HEK293 (cell line): ENCODE measurements around the gene CHMP5.
A peak's percentile ranks its signal among the peaks of the same experiment; 100 is the strongest.

Experiments used
- AEBP2 ChIP-seq: fragments of 450-650 bp; formaldehyde crosslinking; IDR thresholded peaks from 2 replicates; pipeline ENCODE4 v1.5.1; 2016; ENCODE audit warnings: missing biosample characterization, missing genetic modification characterization, borderline replicate concordance
- GLIS2 ChIP-seq: fragments of 450-650 bp; formaldehyde crosslinking; IDR thresholded peaks from 2 replicates; pipeline ENCODE4 v1.5.1; 2016; ENCODE audit warnings: missing biosample characterization, missing genetic modification characterization
- HOXC10 ChIP-seq: sonication (generic); formaldehyde crosslinking; IDR thresholded peaks from 2 replicates; pipeline ENCODE4 v1.8.1; 2023; ENCODE audit warnings: mild to moderate bottlenecking, missing genetic modification reagents
- INSM2 ChIP-seq: fragments of 450-650 bp; formaldehyde crosslinking; IDR thresholded peaks from 2 replicates; pipeline ENCODE4 v1.5.1; 2016; ENCODE audit warnings: missing biosample characterization, missing genetic modification characterization
- PRDM1 ChIP-seq: fragments of 450-650 bp; formaldehyde crosslinking; IDR thresholded peaks from 2 replicates; pipeline ENCODE4; 2016; ENCODE audit warnings: missing biosample characterization, missing genetic modification characterization
- ZBTB49 ChIP-seq: fragments of 450-650 bp; formaldehyde crosslinking; IDR thresholded peaks from 2 replicates; pipeline ENCODE4 v1.5.1; 2016; ENCODE audit warnings: missing biosample characterization, missing genetic modification characterization, low read depth
- ZNF114 ChIP-seq: fragments of 450-650 bp; formaldehyde crosslinking; IDR thresholded peaks from 2 replicates; pipeline ENCODE4 v1.5.0; 2017; ENCODE audit warnings: missing biosample characterization, missing genetic modification characterization
- ZNF140 ChIP-seq: fragments of 450-650 bp; formaldehyde crosslinking; IDR thresholded peaks from 2 replicates; pipeline ENCODE4 v1.5.1; 2016; ENCODE audit warnings: missing biosample characterization, missing genetic modification characterization
- ZNF16 ChIP-seq: fragments of 450-650 bp; formaldehyde crosslinking; IDR thresholded peaks from 2 replicates; pipeline ENCODE4 v1.5.1; 2016; ENCODE audit warnings: low read depth, missing biosample characterization, missing genetic modification characterization
- ZNF174 ChIP-seq: fragments of 450-650 bp; formaldehyde crosslinking; IDR thresholded peaks from 2 replicates; pipeline ENCODE4 v1.5.0; 2017; ENCODE audit warnings: missing biosample characterization, mild to moderate bottlenecking, missing genetic modification characterization
- ZNF341 ChIP-seq: fragments of 450-650 bp; formaldehyde crosslinking; IDR thresholded peaks from 2 replicates; pipeline ENCODE4; 2016; ENCODE audit warnings: low read depth, missing biosample characterization, missing genetic modification characterization
- ZNF354C ChIP-seq: fragments of 450-650 bp; formaldehyde crosslinking; IDR thresholded peaks from 2 replicates; pipeline ENCODE4 v1.5.1; 2016; ENCODE audit warnings: missing biosample characterization, missing genetic modification characterization, low read depth, borderline replicate concordance
- ZNF394 ChIP-seq: fragments of 450-650 bp; formaldehyde crosslinking; IDR thresholded peaks from 2 replicates; pipeline ENCODE4 v1.5.1; 2016; ENCODE audit warnings: missing biosample characterization, missing genetic modification characterization, mild to moderate bottlenecking, moderate library complexity, borderline replicate concordance
- ZNF398 ChIP-seq: fragments of 450-650 bp; formaldehyde crosslinking; IDR thresholded peaks from 2 replicates; pipeline ENCODE4 v1.5.1; 2017; ENCODE audit warnings: missing biosample characterization, missing genetic modification characterization
- ZNF426 ChIP-seq: fragments of 450-650 bp; formaldehyde crosslinking; IDR thresholded peaks from 2 replicates; pipeline ENCODE4 v1.5.1; 2017; ENCODE audit warnings: missing biosample characterization, missing genetic modification characterization, mild to moderate bottlenecking, inconsistent platforms, moderate library complexity
- ZNF501 ChIP-seq: fragments of 450-650 bp; formaldehyde crosslinking; IDR thresholded peaks from 2 replicates; pipeline ENCODE4 v1.5.1; 2016; ENCODE audit warnings: missing biosample characterization, missing genetic modification characterization
- ZNF514 ChIP-seq: fragments of 450-650 bp; formaldehyde crosslinking; IDR thresholded peaks from 2 replicates; pipeline ENCODE4 v1.5.1; 2016; ENCODE audit warnings: missing biosample characterization, missing genetic modification characterization
- ZNF548 ChIP-seq: fragments of 450-650 bp; formaldehyde crosslinking; IDR thresholded peaks from 2 replicates; pipeline ENCODE4 v1.5.1; 2016; ENCODE audit warnings: missing biosample characterization, missing genetic modification characterization
- ZNF561 ChIP-seq: fragments of 450-650 bp; IDR thresholded peaks from 2 replicates; pipeline ENCODE4 v1.5.1; 2018; ENCODE audit warnings: missing biosample characterization, missing genetic modification characterization, borderline replicate concordance
- ZNF600 ChIP-seq: fragments of 450-650 bp; formaldehyde crosslinking; IDR thresholded peaks from 2 replicates; pipeline ENCODE4 v1.5.1; 2016; ENCODE audit warnings: missing biosample characterization, missing genetic modification characterization
- ZNF623 ChIP-seq: fragments of 450-650 bp; formaldehyde crosslinking; IDR thresholded peaks from 2 replicates; pipeline ENCODE4 v1.5.1; 2016; ENCODE audit warnings: missing biosample characterization, missing genetic modification characterization
- ZNF626 ChIP-seq: fragments of 450-650 bp; sonication (Bioruptor Pico); formaldehyde crosslinking; IDR thresholded peaks from 2 replicates; pipeline ENCODE4 v1.5.1; 2018; ENCODE audit warnings: missing biosample characterization, missing genetic modification characterization, inconsistent platforms
- ZNF629 ChIP-seq: fragments of 450-650 bp; formaldehyde crosslinking; IDR thresholded peaks from 2 replicates; pipeline ENCODE4 v1.5.1; 2017; ENCODE audit warnings: missing biosample characterization, missing genetic modification characterization
- ZNF670 ChIP-seq: fragments of 450-650 bp; formaldehyde crosslinking; IDR thresholded peaks from 2 replicates; pipeline ENCODE4 v1.5.1; 2016; ENCODE audit warnings: missing biosample characterization, missing genetic modification characterization, low read depth
- TF ChIP-seq, protein P1 (sequence below): fragments of 450-650 bp; formaldehyde crosslinking; IDR thresholded peaks from 2 replicates; pipeline ENCODE4 v1.5.1; 2016; ENCODE audit warnings: missing biosample characterization, missing genetic modification characterization
- TF ChIP-seq, protein P2 (sequence below): fragments of 450-650 bp; formaldehyde crosslinking; IDR thresholded peaks from 2 replicates; pipeline ENCODE4 v1.5.1; 2016; ENCODE audit warnings: missing biosample characterization, missing genetic modification characterization
- TF ChIP-seq, protein P3 (sequence below): fragments of 450-650 bp; formaldehyde crosslinking; IDR thresholded peaks from 2 replicates; pipeline ENCODE4 v1.5.1; 2017; ENCODE audit warnings: missing biosample characterization, mild to moderate bottlenecking, missing genetic modification characterization, moderate library complexity

CHMP5 gene

DNA sequence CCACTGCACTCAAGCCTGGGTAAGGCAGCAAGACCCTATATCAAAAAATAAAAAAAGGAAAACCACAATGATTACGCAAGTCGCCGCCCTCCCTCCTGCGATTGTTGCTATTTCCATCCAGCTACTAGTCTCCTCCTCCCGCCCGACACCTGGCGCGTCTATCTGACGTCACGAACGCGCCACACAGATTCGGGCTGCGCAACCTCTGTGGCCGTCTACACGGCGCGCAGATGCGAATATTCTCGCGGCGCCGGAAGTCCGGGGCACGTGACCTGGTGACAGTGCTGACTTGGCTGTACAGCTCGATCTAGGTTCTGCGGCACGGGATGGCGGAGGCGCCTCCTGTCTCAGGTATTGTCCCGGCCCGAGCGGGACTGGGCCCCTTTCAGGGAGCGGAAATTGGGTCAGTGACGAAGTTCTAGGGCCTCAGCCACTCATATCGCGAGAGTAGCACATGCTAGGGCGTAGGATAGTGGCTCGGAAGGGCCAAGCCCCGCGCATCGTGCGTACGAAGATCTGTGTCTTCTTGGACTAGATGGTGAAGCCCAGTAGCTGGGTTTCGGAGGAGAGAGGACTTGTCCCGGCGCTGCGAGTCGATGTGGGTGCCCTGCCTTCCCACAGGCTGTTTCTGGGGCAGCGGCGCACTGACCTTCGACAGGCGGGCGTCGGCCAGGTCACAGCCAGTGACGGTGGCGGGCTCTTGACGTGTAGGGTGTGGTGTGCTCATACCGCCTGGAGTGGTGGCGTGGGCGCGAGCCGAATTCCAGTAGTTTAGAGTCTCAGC is 25.6 kb downstream of the CHMP5 start, which contains the start of gene NFX1 (continued):
- TF ChIP-seq HOXC10 (no peak), ZNF629 (tag by site-specific recombination) (peak; percentile 95), PRDM1 (tag by site-specific recombination) (no peak), ZNF626 (tag by site-specific recombination) (no peak), ZNF16 (tag by site-specific recombination) (no peak), ZNF548 (tag by site-specific recombination) (no peak), ZNF561 (tag by site-specific recombination) (no peak), ZNF514 (no peak), ZNF501 (tag by site-specific recombination) (peak; percentile 84), ZNF398 (tag by site-specific recombination) (no peak), ZNF140 (no peak), AEBP2 (tag by site-specific recombination) (no peak), ZNF354C (tag by site-specific recombination) (no peak), ZNF426 (tag by site-specific recombination) (no peak), ZNF394 (peak; percentile 9; the same call in 1 of the 2 replicates), ZNF114 (tag by site-specific recombination) (no peak), ZBTB49 (tag by site-specific recombination) (no peak), ZNF174 (no peak), INSM2 (tag by site-specific recombination) (peak; percentile 68; the same call in 1 of the 2 replicates), ZNF600 (tag by site-specific recombination) (0 out of 2 replicates have a peak, but pooled peaks have one; percentile 43), ZNF623 (tag by site-specific recombination) (no peak), ZNF670 (no peak), GLIS2 (no peak), ZNF341 (tag by site-specific recombination) (peak; percentile 67)
- TF ChIP-seq, protein P1, sequence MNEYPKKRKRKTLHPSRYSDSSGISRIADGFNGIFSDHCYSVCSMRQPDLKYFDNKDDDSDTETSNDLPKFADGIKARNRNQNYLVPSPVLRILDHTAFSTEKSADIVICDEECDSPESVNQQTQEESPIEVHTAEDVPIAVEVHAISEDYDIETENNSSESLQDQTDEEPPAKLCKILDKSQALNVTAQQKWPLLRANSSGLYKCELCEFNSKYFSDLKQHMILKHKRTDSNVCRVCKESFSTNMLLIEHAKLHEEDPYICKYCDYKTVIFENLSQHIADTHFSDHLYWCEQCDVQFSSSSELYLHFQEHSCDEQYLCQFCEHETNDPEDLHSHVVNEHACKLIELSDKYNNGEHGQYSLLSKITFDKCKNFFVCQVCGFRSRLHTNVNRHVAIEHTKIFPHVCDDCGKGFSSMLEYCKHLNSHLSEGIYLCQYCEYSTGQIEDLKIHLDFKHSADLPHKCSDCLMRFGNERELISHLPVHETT (tag by site-specific recombination), result peak; percentile 62; the same call in 1 of the 2 replicates
- TF ChIP-seq, protein P2, sequence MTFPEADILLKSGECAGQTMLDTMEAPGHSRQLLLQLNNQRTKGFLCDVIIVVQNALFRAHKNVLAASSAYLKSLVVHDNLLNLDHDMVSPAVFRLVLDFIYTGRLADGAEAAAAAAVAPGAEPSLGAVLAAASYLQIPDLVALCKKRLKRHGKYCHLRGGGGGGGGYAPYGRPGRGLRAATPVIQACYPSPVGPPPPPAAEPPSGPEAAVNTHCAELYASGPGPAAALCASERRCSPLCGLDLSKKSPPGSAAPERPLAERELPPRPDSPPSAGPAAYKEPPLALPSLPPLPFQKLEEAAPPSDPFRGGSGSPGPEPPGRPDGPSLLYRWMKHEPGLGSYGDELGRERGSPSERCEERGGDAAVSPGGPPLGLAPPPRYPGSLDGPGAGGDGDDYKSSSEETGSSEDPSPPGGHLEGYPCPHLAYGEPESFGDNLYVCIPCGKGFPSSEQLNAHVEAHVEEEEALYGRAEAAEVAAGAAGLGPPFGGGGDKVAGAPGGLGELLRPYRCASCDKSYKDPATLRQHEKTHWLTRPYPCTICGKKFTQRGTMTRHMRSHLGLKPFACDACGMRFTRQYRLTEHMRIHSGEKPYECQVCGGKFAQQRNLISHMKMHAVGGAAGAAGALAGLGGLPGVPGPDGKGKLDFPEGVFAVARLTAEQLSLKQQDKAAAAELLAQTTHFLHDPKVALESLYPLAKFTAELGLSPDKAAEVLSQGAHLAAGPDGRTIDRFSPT, result no peak
- TF ChIP-seq, protein P3, sequence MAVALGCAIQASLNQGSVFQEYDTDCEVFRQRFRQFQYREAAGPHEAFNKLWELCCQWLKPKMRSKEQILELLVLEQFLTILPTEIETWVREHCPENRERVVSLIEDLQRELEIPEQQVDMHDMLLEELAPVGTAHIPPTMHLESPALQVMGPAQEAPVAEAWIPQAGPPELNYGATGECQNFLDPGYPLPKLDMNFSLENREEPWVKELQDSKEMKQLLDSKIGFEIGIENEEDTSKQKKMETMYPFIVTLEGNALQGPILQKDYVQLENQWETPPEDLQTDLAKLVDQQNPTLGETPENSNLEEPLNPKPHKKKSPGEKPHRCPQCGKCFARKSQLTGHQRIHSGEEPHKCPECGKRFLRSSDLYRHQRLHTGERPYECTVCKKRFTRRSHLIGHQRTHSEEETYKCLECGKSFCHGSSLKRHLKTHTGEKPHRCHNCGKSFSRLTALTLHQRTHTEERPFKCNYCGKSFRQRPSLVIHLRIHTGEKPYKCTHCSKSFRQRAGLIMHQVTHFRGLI (tag by site-specific recombination), result 0 out of 2 replicates have a peak, but pooled peaks have one; percentile 34
